Measurements from ENCODE around the gene CBLN3.

The CBLN3 gene

GRCh38 chr14:24426912-24427536, 2.4 kb downstream of the CBLN3 start:
- no peak overlapping the region for H3K27ac ChIP-seq (ENCODE audit: insufficient read depth in 1 of 2, low read depth in 1 of 2, low read length in 2 of 2, poor library complexity in 1 of 2, severe bottlenecking in 2 of 2)
- 20% methylated on average over 5 of the region's 8 CpGs for WGBS (ENCODE audit: insufficient coverage)
- CTCF ChIA-PET, result interaction anchor here (0.6 to 21.5 kb wide), 10 partner anchors 9 to 95 kb away, joined by 3 to 489 read pairs (median 6); partner anchors contain the start of genes ADCY4, NYNRIN and RIPK3

GRCh38 chr14:24426150-24426911, 3.1 kb downstream of the CBLN3 start:
- peaks cover 0 to 4% (median under 1%) of the 10 kb centered on the region in 4 experiments for H3K36me3 ChIP-seq (ENCODE audit: control insufficient read depth in 4 of 4, insufficient read depth in 4 of 4, low read length in 3 of 4)
- ChIA-PET POLR2A (interaction anchor here (1.0 kb wide), 1 partner anchor 17 kb away, joined by 3 read pairs; no protein-coding TSS in a partner anchor), CTCF (interaction anchor here (0.9 to 23.8 kb wide), 8 partner anchors 3 to 94 kb away, joined by 3 to 489 read pairs (median 12); partner anchors contain the start of genes ADCY4, CBLN3, KHNYN and RIPK3)
- H3K4me1 ChIP-seq (ENCODE audit: control extremely low read depth in 1 of 4, control insufficient read depth in 4 of 4, insufficient read depth in 4 of 4, low read length in 3 of 4), result peaks cover 29 to 81% (median 69%) of the 10 kb centered on the region in 4 experiments
- H3K4me3 ChIP-seq (ENCODE audit: control insufficient read depth in 1 of 7, extremely low read depth in 1 of 7, insufficient read depth in 4 of 7, low read depth in 2 of 7, low read length in 6 of 7), result no peak overlapping the region
- 100% methylated on average over 1 of the region's 2 CpGs for WGBS (ENCODE audit: insufficient coverage)
- no peaks in the 10 kb centered on the region for H3K9me3 ChIP-seq (ENCODE audit: control extremely low read depth in 1 of 5, control insufficient read depth in 4 of 5, insufficient read depth in 2 of 5, low read depth in 1 of 5, low read length in 4 of 5)
- DNase-seq, result no peak
- no peak overlapping the region for H3K27ac ChIP-seq (ENCODE audit: insufficient read depth in 1 of 2, low read depth in 1 of 2, low read length in 2 of 2, poor library complexity in 1 of 2, severe bottlenecking in 2 of 2)
- no peaks in the 10 kb centered on the region for H3K27me3 ChIP-seq (replicated peaks in 2 of 5; ENCODE audit: control insufficient read depth in 4 of 5, insufficient read depth in 5 of 5, low read length in 4 of 5)

More at GRCh38 chr14:24426912-24427536, 2.4 kb downstream of the CBLN3 start:
- Histone ChIP-seq H3K9me3 (ENCODE audit: control extremely low read depth in 1 of 5, control insufficient read depth in 4 of 5, insufficient read depth in 2 of 5, low read depth in 1 of 5, low read length in 4 of 5) (no peaks in the 10 kb centered on the region), H3K4me1 (ENCODE audit: control extremely low read depth in 1 of 4, control insufficient read depth in 4 of 4, insufficient read depth in 4 of 4, low read length in 3 of 4) (peaks cover 26 to 85% (median 71%) of the 10 kb centered on the region in 4 experiments), H3K36me3 (ENCODE audit: control insufficient read depth in 4 of 4, insufficient read depth in 4 of 4, low read length in 3 of 4) (peaks cover 0 to 5% (median 2%) of the 10 kb centered on the region in 4 experiments), H3K27me3 (replicated peaks in 2 of 5; ENCODE audit: control insufficient read depth in 4 of 5, insufficient read depth in 5 of 5, low read length in 4 of 5) (no peaks in the 10 kb centered on the region), H3K4me3 (ENCODE audit: control insufficient read depth in 1 of 7, extremely low read depth in 1 of 7, insufficient read depth in 4 of 7, low read depth in 2 of 7, low read length in 6 of 7) (peak overlapping the region in 1 of 7 experiments; percentile 45)
- peak in 2 of 3 donors; percentile 63 to 73 for DNase-seq
- POLR2A ChIA-PET, result interaction anchor here (1.0 to 1.3 kb wide), 2 partner anchors 18 to 87 kb away, joined by 3 read pairs; partner anchors contain the start of gene RIPK3

- POLR2A ChIA-PET, result no interaction called here
- H3K27me3 ChIP-seq (replicated peaks in 2 of 5; ENCODE audit: control insufficient read depth in 4 of 5, insufficient read depth in 5 of 5, low read length in 4 of 5), result peaks cover 0 to 3% (median 0%) of the 10 kb centered on the region in 5 experiments
- no peak overlapping the region for H3K4me3 ChIP-seq (ENCODE audit: control insufficient read depth in 1 of 7, extremely low read depth in 1 of 7, insufficient read depth in 4 of 7, low read depth in 2 of 7, low read length in 6 of 7)
- H3K9me3 ChIP-seq (ENCODE audit: control extremely low read depth in 1 of 5, control insufficient read depth in 4 of 5, insufficient read depth in 2 of 5, low read depth in 1 of 5, low read length in 4 of 5), result no peaks in the 10 kb centered on the region
- DNase-seq, result peak in 2 of 3 donors; percentile 40 to 47
- 86% methylated on average over 3 of the region's 3 CpGs for WGBS (ENCODE audit: insufficient coverage)
- CTCF ChIA-PET, result interaction anchor here (0.9 to 23.8 kb wide), 9 partner anchors 4 to 115 kb away, joined by 3 to 489 read pairs (median 10); partner anchors contain the start of genes ADCY4, CBLN3, KHNYN and LTB4R
- H3K36me3 ChIP-seq (ENCODE audit: control insufficient read depth in 4 of 4, insufficient read depth in 4 of 4, low read length in 3 of 4), result no peaks in the 10 kb centered on the region
- no peak overlapping the region for H3K27ac ChIP-seq (ENCODE audit: insufficient read depth in 1 of 2, low read depth in 1 of 2, low read length in 2 of 2, poor library complexity in 1 of 2, severe bottlenecking in 2 of 2)
- peaks cover 24 to 75% (median 63%) of the 10 kb centered on the region in 4 experiments for H3K4me1 ChIP-seq (ENCODE audit: control extremely low read depth in 1 of 4, control insufficient read depth in 4 of 4, insufficient read depth in 4 of 4, low read length in 3 of 4)
These were observed 3.8 kb downstream of the CBLN3 start for GRCh38 chr14:24425704-24426103.

- H3K9me3 ChIP-seq (ENCODE audit: control extremely low read depth in 1 of 5, control insufficient read depth in 4 of 5, insufficient read depth in 2 of 5, low read depth in 1 of 5, low read length in 4 of 5), result no peaks in the 10 kb centered on the region
These were observed 6.5 kb downstream of the CBLN3 start for GRCh38 chr14:24422694-24423601.

GRCh38 chr14:24422261-24422660, 7.2 kb downstream of the CBLN3 start:
- Histone ChIP-seq H3K27me3 (replicated peaks in 2 of 5; ENCODE audit: control insufficient read depth in 4 of 5, insufficient read depth in 5 of 5, low read length in 4 of 5) (peaks cover 0 to 18% (median 9%) of the 10 kb centered on the region in 5 experiments), H3K36me3 (ENCODE audit: control insufficient read depth in 4 of 4, insufficient read depth in 4 of 4, low read length in 3 of 4) (no peaks in the 10 kb centered on the region), H3K9me3 (ENCODE audit: control extremely low read depth in 1 of 5, control insufficient read depth in 4 of 5, insufficient read depth in 2 of 5, low read depth in 1 of 5, low read length in 4 of 5) (no peaks in the 10 kb centered on the region), H3K4me1 (ENCODE audit: control extremely low read depth in 1 of 4, control insufficient read depth in 4 of 4, insufficient read depth in 4 of 4, low read length in 3 of 4) (peaks cover 22 to 46% (median 35%) of the 10 kb centered on the region in 4 experiments), H3K4me3 (ENCODE audit: control insufficient read depth in 1 of 7, extremely low read depth in 1 of 7, insufficient read depth in 4 of 7, low read depth in 2 of 7, low read length in 6 of 7) (peak overlapping the region in 4 of 7 experiments; percentile 6 to 42 (median 38)), H3K27ac (ENCODE audit: insufficient read depth in 1 of 2, low read depth in 1 of 2, low read length in 2 of 2, poor library complexity in 1 of 2, severe bottlenecking in 2 of 2) (no peak overlapping the region)
- WGBS (ENCODE audit: insufficient coverage), result 0% methylated on average over 4 of the region's 4 CpGs
- DNase-seq, result peak; percentile 81 to 90 (median 90)
- ChIA-PET POLR2A (interaction anchor here (1.3 kb wide), 2 partner anchors 9 to 15 kb away, joined by 3 to 8 read pairs; no protein-coding TSS in a partner anchor), CTCF (interaction anchor here (0.9 to 23.8 kb wide), 9 partner anchors 7 to 124 kb away, joined by 3 to 489 read pairs (median 12); partner anchors contain the start of genes ADCY4, CBLN3, KHNYN and RIPK3)

More at GRCh38 chr14:24422694-24423601, 6.5 kb downstream of the CBLN3 start:
- no peak overlapping the region for H3K27ac ChIP-seq (ENCODE audit: insufficient read depth in 1 of 2, low read depth in 1 of 2, low read length in 2 of 2, poor library complexity in 1 of 2, severe bottlenecking in 2 of 2)
- peak overlapping the region in 4 of 7 experiments; percentile 6 to 42 (median 38) for H3K4me3 ChIP-seq (ENCODE audit: control insufficient read depth in 1 of 7, extremely low read depth in 1 of 7, insufficient read depth in 4 of 7, low read depth in 2 of 7, low read length in 6 of 7)
- CTCF ChIA-PET, result interaction anchor here (0.9 to 23.8 kb wide), 12 partner anchors 7 to 125 kb away, joined by 3 to 489 read pairs (median 8); partner anchors contain the start of genes ADCY4, CBLN3, KHNYN and RIPK3
- H3K36me3 ChIP-seq (ENCODE audit: control insufficient read depth in 4 of 4, insufficient read depth in 4 of 4, low read length in 3 of 4), result no peaks in the 10 kb centered on the region
- H3K27me3 ChIP-seq (replicated peaks in 2 of 5; ENCODE audit: control insufficient read depth in 4 of 5, insufficient read depth in 5 of 5, low read length in 4 of 5), result peaks cover 0 to 18% (median 9%) of the 10 kb centered on the region in 5 experiments
- DNase-seq, result no peak
- peaks cover 22 to 53% (median 42%) of the 10 kb centered on the region in 4 experiments for H3K4me1 ChIP-seq (ENCODE audit: control extremely low read depth in 1 of 4, control insufficient read depth in 4 of 4, insufficient read depth in 4 of 4, low read length in 3 of 4)
- WGBS (ENCODE audit: insufficient coverage), result 33% methylated on average over 8 of the region's 12 CpGs
- POLR2A ChIA-PET, result interaction anchor here (1.3 kb wide), 2 partner anchors 8 to 14 kb away, joined by 3 to 8 read pairs; no protein-coding TSS in a partner anchor

GRCh38 chr14:24418492-24418873, 11.0 kb downstream of the CBLN3 start:
- 81% methylated on average over 6 of the region's 6 CpGs for WGBS (ENCODE audit: insufficient coverage)

More at GRCh38 chr14:24418492-24418873, 11.0 kb downstream of the CBLN3 start:
- Histone ChIP-seq H3K27me3 (replicated peaks in 2 of 5; ENCODE audit: control insufficient read depth in 4 of 5, insufficient read depth in 5 of 5, low read length in 4 of 5) (peaks cover 0 to 18% (median 9%) of the 10 kb centered on the region in 5 experiments), H3K4me3 (ENCODE audit: control insufficient read depth in 1 of 7, extremely low read depth in 1 of 7, insufficient read depth in 4 of 7, low read depth in 2 of 7, low read length in 6 of 7) (no peak overlapping the region), H3K9me3 (ENCODE audit: control extremely low read depth in 1 of 5, control insufficient read depth in 4 of 5, insufficient read depth in 2 of 5, low read depth in 1 of 5, low read length in 4 of 5) (no peaks in the 10 kb centered on the region), H3K4me1 (ENCODE audit: control extremely low read depth in 1 of 4, control insufficient read depth in 4 of 4, insufficient read depth in 4 of 4, low read length in 3 of 4) (peaks cover 17 to 24% (median 18%) of the 10 kb centered on the region in 4 experiments), H3K36me3 (ENCODE audit: control insufficient read depth in 4 of 4, insufficient read depth in 4 of 4, low read length in 3 of 4) (peaks cover 0 to 28% (median 12%) of the 10 kb centered on the region in 4 experiments), H3K27ac (ENCODE audit: insufficient read depth in 1 of 2, low read depth in 1 of 2, low read length in 2 of 2, poor library complexity in 1 of 2, severe bottlenecking in 2 of 2) (no peak overlapping the region)
- ChIA-PET CTCF (interaction anchor here (0.5 to 23.8 kb wide), 10 partner anchors 8 to 85 kb away, joined by 3 to 489 read pairs (median 7); partner anchors contain the start of genes CBLN3 and KHNYN), POLR2A (no interaction called here)
- no peak for DNase-seq
